WTC11 (cell line): Measurements from ENCODE around the gene RIPPLY3.

Experiments used
- TF ChIP-seq, protein P1 (sequence below): sonication (generic); formaldehyde crosslinking; IDR thresholded peaks from 2 replicates; pipeline ENCODE4 v1.8.1; 2023; ENCODE audit warnings: mild to moderate bottlenecking, missing genetic modification reagents, moderate library complexity
- TF ChIP-seq, protein P2 (sequence below): fragments of 200-600 bp; IDR thresholded peaks from 2 replicates; pipeline ENCODE4 v1.8.0; 2022; ENCODE audit warnings: antibody characterized with exemption

DNA sequence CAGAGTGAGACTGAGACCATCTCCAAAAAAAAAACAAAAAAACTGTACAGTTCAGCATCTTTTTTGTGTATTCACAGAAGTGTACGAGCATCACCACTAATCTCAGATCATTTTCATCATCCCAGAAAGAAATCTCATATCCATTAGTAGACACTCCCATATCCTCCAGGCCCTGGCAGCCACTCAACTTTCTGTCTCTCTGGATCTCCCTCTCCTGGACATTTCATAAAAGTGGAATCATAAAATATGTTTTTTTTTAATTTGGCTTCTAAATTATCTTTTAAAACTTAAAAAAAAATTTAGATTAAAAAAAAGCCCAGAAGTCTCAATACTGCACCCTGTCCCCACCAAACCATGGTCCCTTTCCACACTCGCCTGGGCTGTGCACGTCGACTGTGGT lies 22.1 kb downstream of the RIPPLY3 start:
- TF ChIP-seq, protein P1, sequence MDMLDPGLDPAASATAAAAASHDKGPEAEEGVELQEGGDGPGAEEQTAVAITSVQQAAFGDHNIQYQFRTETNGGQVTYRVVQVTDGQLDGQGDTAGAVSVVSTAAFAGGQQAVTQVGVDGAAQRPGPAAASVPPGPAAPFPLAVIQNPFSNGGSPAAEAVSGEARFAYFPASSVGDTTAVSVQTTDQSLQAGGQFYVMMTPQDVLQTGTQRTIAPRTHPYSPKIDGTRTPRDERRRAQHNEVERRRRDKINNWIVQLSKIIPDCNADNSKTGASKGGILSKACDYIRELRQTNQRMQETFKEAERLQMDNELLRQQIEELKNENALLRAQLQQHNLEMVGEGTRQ (CRISPR knock-in tag), result no peak
- TF ChIP-seq, protein P2, sequence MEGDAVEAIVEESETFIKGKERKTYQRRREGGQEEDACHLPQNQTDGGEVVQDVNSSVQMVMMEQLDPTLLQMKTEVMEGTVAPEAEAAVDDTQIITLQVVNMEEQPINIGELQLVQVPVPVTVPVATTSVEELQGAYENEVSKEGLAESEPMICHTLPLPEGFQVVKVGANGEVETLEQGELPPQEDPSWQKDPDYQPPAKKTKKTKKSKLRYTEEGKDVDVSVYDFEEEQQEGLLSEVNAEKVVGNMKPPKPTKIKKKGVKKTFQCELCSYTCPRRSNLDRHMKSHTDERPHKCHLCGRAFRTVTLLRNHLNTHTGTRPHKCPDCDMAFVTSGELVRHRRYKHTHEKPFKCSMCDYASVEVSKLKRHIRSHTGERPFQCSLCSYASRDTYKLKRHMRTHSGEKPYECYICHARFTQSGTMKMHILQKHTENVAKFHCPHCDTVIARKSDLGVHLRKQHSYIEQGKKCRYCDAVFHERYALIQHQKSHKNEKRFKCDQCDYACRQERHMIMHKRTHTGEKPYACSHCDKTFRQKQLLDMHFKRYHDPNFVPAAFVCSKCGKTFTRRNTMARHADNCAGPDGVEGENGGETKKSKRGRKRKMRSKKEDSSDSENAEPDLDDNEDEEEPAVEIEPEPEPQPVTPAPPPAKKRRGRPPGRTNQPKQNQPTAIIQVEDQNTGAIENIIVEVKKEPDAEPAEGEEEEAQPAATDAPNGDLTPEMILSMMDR, result no peak
